GOT3 (cell line): ENCODE results near the gene MTR.

ENCODE experiments used
- DNase-seq: peaks from one replicate; lab custom pipeline; 2025; ENCODE audit warnings: mixed read lengths; lab: John Stamatoyannopoulos, UW

MTR gene

DNA sequence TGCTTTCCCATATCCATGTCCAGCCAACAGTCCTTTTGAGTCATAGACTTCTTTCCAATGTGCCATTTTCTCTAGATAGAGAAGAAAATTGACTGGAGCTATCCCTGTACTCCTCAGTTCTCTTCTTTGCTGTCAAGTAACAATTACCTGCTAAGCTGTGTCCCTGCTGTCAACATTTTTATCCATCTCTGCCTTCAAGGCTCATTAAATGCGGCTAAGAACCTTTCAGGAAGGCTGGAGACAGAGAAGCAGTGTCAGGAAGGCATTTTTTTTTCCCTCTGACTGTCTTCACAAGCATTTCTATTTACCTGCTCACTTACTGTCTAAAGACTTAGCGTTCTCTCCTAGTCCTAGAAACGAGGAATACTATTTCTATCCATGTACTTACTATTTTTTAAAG lies 69.1 kb downstream of the MTR start:
- DNase-seq: no peak

DNA sequence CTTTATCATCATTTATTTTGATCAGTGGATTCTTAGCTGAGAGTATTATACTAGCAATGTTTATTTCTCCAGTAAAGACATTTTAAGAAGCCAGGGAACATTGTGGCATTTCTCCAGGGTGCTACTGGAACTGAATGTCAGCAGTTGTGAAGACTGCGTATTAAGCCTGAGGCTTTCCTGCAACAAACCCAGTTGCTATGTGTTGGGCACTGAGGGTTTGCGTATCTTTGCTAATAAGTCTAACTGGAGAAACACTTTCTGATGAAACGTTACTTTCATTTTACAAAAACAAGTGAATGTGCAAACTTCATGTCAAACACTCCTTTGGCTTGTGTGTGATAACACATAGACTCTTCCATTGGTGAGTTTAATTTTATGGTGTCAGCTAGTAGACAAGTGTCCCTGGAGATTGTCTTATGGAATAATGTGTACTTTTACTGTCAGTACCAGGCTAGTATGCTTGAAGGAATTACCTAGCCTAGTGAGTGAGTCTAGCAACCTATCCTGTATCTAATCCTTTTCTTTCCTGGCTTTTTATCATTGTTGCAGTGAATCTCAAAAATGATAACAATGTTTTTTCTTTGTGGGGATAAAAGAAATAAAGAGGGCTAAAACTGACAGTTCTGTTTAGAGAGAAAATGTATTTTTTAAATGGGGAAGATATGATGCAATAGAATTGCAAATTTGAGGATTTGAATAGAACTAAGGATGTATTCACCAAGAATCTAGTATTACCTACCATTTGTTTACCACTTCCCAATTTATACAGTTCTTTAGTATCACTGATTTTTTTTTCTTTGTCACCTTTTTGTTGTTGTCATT lies 70.1 kb downstream of the MTR start:
- DNase-seq: no peak

DNA sequence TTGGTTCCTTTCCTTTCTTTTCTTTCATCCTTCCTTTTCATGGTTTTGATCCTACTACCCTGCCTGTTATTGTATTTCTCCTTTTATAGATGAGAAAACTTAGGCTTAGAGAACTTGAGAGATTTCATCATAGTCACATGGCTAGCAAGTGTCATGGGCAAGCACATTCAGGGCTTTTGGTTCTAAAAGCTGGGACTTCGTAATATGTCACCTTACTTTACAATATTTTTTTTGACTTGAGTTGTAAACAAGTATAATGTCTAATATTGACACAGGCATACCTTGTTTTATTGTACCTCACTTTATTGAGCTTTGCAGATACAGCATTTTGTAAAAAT lies 70.7 kb downstream of the MTR start:
- no peak for DNase-seq

DNA sequence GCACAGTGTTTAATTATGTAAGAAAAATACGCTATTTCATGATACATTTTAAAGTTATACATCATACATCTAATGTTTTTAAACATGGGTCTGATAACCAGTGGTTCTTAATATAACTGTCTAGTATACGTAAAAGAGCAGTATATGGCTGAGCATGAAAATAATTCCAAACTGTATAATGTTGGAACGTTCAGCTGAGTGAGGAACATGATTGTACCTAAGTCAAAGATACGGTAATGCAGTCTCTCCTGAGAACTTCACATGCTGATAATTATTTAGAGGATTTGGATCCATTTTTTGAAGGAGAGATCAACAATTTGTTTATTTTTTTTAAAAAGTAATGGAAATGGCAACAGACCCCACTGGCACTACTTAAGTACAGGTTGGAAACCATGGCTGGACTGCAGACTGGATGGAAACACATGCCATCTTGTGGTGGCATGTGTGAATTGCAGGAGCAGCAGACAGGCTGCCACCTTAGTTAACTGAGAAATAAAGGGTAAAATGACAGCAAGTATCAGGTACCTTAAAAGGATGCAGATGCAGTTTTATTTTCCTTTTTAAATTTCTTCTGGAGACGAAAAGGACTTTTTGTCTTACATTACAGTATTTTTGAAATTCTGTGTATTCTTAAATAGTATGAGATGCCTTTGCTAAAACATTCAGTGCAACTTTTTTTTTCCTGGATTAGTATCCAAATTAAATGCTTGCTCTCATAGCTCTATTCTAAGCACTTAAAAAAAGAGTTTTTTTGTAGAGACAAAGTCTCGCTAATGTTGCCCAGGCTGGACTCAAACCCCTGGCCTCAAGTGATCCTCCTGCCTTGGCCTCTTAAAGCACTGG lies 73.8 kb downstream of the MTR start:
- no peak for DNase-seq

DNA sequence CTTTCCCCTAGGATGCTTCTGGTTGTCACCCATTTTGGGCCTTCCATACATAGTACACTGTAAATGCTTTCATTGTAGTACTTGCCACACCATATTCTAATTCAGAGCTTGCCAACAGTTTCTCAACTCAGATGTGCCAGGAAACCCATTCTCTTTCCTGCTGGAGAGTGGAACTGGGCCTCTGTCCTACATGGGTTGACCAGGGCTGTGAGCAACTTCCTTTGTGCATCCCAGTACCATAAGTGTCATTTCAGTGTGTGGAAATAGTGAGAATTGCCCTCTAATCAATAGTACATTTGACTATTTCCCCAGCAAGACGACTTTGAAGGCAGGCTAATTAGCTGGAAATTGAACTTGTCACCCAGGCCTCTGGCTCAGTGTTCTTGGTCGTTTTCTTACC lies 74.8 kb downstream of the MTR start:
- DNase-seq: no peak

DNA sequence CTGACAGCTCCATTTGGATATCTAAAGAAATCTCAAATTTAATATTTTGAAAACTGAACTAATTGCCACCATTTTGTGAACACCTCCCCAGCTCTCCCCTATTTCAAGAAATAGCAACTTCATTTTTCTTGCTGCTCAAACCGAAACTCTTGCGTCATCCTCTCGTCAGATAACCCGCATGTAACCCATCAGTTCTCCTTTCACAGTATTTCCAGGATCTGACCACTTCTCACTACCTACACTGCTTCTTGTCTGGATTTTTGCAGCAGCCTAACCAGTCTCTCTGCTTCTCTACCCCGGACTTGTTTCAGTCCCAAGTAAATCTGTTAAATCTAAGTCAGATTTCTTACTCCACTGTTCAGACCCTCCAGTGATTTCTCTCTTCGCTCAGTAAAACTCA lies 75.6 kb downstream of the MTR start:
- DNase-seq: no peak

DNA sequence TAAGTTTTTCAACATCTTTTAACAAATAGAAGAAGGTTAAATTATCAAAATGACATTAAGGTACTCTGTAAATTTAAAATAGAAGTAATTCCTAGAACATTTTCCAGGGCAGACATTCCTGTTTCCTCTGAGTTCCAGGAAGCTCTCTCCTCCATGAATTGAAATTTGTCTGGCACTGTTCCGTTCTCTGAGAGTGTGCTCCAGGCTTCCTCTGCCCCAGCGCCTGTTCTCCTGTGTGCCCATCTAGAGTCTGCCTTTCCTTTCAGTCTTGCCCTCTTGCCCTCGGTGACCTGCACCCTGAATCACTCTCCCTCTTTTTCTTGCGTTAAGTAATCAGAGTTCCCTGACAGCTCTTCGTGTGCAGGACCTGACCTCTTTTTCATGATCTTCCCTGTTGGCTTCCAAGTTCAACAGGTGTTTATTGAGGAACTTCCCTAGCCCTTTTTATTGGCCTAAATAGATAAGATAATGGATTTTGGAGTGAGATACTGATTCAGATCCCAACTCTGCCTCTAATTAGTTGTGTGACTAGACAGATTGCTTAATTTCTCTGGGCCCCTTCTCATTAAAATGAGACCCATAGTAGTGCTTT lies 77.1 kb downstream of the MTR start:
- DNase-seq: no peak

DNA sequence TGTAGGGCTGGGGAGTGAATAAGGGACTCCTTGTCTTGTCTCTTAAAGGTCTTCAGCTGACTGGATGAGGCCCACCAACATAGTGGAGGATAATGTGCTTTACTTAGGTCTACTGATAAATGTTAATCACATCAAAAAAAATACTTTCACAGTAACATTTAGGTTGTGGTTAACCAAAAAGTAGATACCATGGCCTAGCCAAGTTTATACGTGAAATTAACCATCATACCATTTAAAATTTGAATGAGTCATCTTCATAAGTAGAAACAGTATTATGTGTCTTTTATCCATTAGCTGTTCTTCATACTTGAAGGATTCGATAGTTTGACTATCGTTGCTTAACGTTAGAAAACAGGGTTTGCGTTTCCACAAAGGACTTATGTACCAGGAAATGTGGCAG lies 80.9 kb downstream of the MTR start:
- no peak for DNase-seq

DNA sequence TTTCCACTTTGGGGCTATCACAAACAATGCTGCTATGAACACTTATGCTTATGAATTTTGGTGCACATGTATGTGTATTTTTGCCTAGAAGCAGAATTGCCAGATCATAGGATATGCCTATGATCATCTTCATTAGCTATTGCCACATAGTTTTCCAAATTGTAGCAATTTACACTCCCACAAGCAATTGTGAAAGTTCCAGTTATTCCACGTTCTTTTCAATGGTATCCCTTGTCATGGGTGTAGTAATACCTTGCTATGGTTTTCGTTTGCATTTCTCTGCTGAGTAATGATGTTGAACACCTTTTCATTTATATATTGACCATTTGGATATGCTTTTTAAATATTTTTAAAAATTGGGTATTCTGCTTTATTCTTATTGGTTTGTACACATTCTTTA lies 82.6 kb downstream of the MTR start:
- DNase-seq: no peak

DNA sequence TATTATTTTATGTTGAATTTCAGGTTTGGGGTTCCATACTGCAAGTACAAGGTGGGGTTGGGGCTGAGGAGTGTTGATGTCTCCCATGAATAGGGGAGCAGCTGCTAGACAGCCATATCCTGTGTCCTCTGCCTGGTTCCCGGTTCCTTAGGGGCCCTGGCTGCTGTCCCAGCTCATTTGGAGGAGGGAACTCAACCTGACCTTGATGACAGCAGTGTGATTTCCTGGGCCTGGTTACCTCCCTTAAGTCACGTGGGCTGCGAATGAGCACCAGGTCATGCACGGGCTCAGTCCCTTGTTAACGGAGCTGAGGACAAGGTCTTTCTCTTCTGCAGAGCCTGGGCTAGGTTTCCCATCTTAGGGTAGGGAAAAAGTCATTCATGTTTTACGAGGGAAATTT lies 85.1 kb downstream of the MTR start:
- DNase-seq: no peak

DNA sequence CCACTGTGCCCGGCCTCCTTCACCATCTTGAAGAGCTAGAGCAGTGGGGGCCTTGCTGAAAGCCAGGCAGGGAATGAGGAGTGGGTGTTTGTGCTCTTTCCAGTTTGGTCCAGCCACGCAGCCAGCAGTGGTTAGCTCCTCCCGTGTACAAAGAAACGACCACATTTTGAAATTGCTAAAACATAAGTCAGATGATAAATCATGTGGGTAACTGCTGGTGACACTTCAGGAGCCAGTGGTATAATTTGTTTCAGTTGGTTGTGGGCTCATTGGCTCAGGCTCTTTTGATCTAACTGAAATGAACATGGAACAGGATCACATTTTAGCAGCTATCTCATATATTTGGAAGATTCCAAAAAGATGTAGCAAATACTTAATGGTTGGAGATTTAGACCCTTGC lies 87.6 kb downstream of the MTR start:
- no peak for DNase-seq

DNA sequence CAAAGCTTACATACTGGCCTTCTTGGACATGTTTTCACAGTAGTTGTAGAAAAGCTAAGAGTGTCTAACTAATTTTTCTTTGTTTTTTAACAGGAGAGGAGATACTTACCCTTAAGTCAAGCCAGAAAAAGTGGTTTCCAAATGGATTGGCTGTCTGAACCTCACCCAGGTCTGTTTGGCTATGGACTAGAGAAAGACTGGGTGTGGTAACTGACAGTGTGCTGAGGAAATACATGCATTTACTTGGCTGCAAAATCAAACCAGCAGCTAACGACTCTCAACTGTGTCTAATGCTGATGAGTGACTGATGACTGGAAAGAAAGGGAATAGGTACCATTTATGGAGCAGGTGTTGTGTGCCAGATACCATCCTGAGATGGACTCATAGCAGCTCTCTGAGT lies 91.1 kb downstream of the MTR start:
- no peak for DNase-seq

DNA sequence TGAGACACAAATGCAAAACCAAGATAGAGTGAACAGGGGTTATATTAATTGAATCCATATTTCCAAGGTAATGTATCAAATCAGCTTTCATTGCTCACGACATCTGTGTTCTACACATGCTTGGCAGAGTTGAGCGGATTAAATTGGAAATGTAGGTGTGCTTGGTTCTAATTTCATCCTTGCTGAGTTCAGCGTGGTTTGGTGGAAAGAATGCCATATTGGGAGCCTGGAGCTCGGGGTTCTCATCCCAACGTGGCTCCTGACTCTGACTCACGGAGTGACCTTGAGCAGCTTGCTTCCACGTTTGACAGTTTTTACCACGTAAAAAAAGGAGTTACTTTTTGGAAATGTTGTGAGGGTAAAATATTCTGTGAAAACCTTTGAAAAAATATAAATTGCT lies 92.0 kb downstream of the MTR start:
- no peak for DNase-seq

DNA sequence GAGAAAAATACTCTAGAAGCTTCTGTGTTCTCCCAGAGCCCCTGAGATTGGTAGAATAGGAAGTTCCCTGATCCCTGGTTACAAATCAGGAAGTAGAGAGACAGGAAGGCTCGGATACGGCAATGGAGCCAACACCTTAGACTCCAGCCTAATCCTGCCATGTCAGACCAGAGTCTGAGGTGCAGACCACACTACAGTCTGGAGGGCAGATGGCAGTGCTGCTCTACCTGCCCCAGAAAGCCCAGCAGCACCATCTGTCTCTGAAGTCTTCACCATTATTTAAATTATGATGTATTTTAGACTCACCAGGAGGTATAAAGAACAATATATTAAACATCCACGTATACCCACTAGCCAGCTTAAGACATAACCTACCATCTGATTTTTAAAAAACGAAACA lies 93.0 kb downstream of the MTR start:
- no peak for DNase-seq

DNA sequence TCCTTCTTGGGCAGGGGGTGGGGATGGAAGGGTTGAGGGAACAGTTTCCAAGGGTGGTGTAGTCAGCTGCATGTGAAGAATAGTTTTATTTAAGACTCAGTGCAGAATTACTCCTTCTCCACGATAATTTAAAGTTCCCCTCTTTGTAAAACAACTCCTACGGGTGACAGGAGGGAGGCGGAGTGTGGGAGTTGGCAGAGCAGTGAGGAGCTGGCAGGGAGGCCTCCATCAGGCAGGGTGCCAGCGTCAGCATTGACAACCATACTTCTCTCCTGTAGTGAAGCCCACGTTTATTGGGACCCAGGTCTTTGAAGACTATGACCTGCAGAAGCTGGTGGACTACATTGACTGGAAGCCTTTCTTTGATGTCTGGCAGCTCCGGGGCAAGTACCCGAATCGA lies 93.8 kb downstream of the MTR start:
- DNase-seq: no peak

DNA sequence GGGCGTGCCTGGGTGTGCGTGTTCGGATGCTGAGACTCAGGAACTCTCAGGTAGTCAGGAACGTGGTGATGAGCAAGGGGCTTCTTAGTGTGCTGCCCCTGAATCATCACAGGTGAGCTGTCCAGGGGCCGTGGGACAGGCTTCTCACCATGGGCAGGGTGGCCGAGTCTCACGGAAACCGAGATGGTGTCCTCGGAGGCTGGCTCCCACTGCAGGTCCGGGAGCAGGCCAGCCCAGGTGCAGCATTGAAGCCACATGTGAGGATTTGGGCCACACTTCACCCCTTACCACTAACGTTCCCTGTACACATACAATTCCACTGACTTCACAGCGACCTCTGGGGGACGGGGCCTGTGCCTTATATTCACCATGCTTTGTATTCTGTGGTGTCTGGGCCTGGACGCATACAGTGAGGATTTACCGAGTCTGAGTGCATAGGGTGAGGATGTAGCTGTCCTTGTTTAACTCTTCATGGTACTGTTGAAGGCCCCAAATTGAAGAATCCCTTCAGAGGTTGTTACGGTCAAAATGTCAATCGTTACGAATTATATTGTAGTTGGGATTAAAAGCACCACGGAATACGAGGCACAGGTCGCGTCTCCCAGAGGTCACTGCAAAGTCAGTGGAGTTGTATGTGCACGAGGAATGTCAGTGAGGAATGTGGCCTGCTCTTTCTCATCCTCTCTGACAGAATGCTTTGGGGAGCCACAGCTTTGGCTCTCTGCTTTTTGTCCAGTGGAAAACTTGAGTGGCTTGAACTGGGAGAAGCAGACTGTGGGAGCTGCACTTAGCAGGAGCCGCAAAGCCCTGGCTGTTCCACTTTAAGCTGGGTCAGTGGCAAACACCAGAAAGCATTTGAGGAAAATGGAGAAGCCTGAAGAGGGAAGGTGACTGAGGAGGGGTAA lies 95.3 kb downstream of the MTR start:
- DNase-seq: no peak

DNA sequence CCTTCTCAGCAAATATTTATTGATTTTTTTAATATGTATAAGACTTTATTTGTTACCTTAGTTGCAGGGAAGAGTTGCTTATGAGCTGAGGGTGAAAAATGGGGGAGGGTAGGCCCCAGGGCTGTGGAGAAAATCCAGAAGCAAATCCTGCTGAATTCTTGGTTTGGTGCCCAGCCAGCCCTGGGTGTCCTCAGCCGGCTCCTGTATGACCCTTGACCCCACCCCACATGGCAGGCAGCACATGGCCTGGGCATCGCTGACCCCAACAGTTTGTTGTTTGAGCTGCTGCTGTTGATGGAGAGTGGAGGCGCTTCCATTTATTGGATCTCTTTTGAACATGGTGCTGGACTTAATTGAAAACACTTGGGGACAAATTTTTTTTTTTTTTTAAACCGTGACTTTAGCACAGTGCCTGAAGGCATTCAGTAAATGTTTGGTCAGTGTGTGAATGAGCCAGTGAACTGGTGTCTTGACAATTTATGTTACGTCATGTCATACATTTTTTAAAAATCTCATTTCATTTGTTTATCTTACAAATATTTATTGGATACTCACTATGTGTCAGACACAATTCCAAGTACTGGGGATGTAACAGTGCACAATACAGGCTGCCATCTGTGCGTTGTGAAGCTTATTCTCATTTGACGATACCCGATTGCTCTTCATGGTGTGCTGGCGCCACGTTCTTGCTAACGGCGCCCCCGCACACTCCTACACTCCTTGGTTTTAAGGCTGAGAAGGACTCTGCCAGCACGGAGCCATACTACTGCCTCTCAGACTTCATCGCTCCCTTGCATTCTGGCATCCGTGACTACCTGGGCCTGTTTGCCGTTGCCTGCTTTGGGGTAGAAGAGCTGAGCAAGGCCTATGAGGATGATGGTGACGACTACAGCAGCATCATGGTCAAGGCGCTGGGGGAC lies 98.8 kb downstream of the MTR start:
- DNase-seq: no peak

DNA sequence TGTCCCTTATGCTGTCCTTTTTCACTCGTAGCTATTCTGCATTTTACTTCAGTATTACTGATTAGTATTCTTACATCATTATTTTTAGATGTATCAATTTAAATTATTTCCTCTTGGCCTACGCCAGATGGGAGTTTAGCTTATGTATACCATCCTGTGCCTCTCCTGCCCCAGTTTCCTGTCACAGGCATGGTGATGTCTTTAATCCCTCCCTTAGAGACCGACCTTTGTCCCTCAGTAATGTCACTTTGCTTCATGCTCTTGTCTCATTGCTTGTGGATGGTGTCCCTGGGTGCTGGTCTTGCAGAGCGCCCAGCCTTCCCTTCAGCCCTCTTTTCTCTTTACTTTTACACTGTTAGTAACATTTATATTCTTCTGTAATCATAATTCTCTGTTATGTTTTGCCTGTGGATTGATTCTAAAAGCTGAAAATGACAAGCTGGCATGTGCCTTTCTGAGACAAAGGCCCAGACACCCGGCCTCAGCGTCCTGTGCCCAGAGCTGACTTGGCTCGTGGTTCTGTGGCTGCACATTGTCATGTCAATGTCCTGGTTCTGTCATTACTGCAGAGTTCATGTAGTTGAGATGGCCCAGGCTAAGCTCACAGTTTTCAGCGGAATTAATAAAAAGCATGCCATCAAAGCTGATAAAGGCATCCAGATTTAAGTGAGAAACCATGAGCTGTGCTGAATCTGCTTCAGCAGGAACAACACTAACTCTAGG lies 100.7 kb downstream of the MTR start:
- no peak for DNase-seq

DNA sequence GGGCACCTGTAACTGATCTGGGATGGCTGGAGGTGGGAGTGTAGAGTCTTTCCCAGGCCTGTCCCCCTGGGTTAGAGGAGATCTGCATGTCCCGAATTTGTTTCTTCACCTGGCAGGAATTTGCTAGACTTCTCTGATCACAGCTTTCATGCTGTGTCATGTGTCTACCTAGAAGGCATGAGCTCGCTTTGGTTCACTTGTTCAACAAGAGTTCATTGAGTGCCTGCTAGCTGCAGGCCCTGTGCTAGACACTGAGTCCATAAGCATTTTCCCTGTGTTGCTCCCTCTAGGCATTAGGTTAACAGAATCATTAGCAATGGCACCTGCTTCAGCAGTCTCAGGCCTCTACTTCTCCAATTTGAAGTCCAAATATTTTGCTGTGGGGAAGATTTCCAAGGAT lies 101.6 kb downstream of the MTR start:
- no peak for DNase-seq
